Uterine smooth muscle cell (primary cell): ENCODE results near the gene ERP29. TPM values are rescaled to one million over a fixed set of nuclear protein-coding genes. Genes with fewer than 3 reads are reported as not detected.

ENCODE experiments used
- total RNA-seq: library from RNA; depleted of rRNA; stranded (reverse); fragments of >200 nt; gene quantifications from 2 replicates; pipeline ENCODE4 v1.2.3, GENCODE V29; 2014

Gene ERP29
- 65.2 and 122 TPM in 2 replicates for total RNA-seq

GRCh38 chr12:112012775-112013600 lies at the start of gene ERP29, which contains the start of gene TMEM116:
TSS of gene ERP29 (plus strand) at chr12:112013426. CDS start at chr12:112013466, 40 bp downstream.
TSS of gene TMEM116 (minus strand) at chr12:112013165. CDS start at chr12:112005270, 7,895 bp downstream.

Other genes starting within 250 kb of the ERP29 start
- 23.8 and 47.7 TPM in 2 replicates for gene ALDH2, start 246.5 kb upstream of the ERP29 start, total RNA-seq
- gene MAPKAPK5, start 171.2 kb upstream of the ERP29 start, total RNA-seq: 38.5 and 41.4 TPM in 2 replicates
- 11.2 and 14.9 TPM in 2 replicates for gene TMEM116, start 261 bp upstream of the ERP29 start, total RNA-seq
- gene NAA25, start 95.4 kb downstream of the ERP29 start, total RNA-seq: 22.9 and 38.6 TPM in 2 replicates
- gene TRAFD1, start 112.1 kb downstream of the ERP29 start, total RNA-seq: 41.0 and 54.9 TPM in 2 replicates